K562 (cell line): ENCODE measurements around the gene SEMA3G. TPM values are rescaled to one million over a fixed set of nuclear protein-coding genes. Genes with fewer than 3 reads are reported as not detected.

Experiments
- ATAC-seq: fragments of 200-7000 bp; cut with Tn5 transposase; 3 replicates; pipeline ENCODE4 v1.9.1; 2020; ENCODE audit warnings: moderate library complexity
- BruUV-seq: library from RNA; stranded (reverse); fragments of 400-500 nt; replicated peaks from 2 replicates; lab custom pipeline; 2021; lab: Mats Ljungman, UMichigan
- CTCF ChIA-PET: fragments of 300-600 bp; formaldehyde crosslinking; extraction: SDS; loops from one replicate; lab custom pipeline; 2021; ENCODE audit warnings: low intra/inter-chr PET ratio; lab: Yijun Ruan, JAX
- POLR2A ChIA-PET: fragments of 300-600, 350-650 bp; sonication (Branson Sonifier 250); formaldehyde crosslinking; extraction: SDS; loops from one replicate; lab custom pipeline; 2021; ENCODE audit warnings: antibody characterized with exemption, inconsistent platforms; lab: Yijun Ruan, JAX
- DNase-seq, 4 experiments: peaks; one replicate each; pipeline versions ENCODE4 v3.0.0 to v3.0.0-alpha.2; 2011 to 2018; ENCODE audit warnings: low spot score in 3 of 4, mixed read lengths in 3 of 4; ENCODE audit errors: extremely low read depth in 1 of 4
- FAIRE-seq: peaks from 2 replicates; lab custom pipeline; 2011; peaks lifted over from hg19 to GRCh38; lab: Jason Lieb, UNC
- H2AFZ ChIP-seq: 2 replicates; pipeline ENCODE4 v1.6.0; 2011; ENCODE audit warnings: low read depth, low read length, control low read depth, inconsistent platforms
- H3K27ac ChIP-seq: fragments of 200-600 bp; 3 replicates; pipeline ENCODE4 v1.8.0; 2011; ENCODE audit warnings: low read depth, mild to moderate bottlenecking, control low read depth, inconsistent platforms, low read length, moderate library complexity, mixed read lengths; ENCODE audit errors: extremely low read depth
- H3K27me3 ChIP-seq, 2 experiments: fragments of 300-600 bp in 1 of 2; 2 replicates in 1 of 2; 3 replicates in 1 of 2; pipeline versions ENCODE4 v1.6.0 to v1.8.0; 2011; ENCODE audit warnings: inconsistent platforms in 2 of 2, low read length in 2 of 2, mild to moderate bottlenecking in 1 of 2, mixed read lengths in 1 of 2, moderate library complexity in 1 of 2; ENCODE audit not compliant: control insufficient read depth in 2 of 2, insufficient read depth in 2 of 2
- H3K36me3 ChIP-seq: fragments of 300-600 bp; 3 replicates; pipeline ENCODE4 v1.8.0; 2011; ENCODE audit warnings: mild to moderate bottlenecking, low read length, inconsistent platforms; ENCODE audit not compliant: control insufficient read depth, insufficient read depth
- H3K4me1 ChIP-seq, 2 experiments: fragments of 200-600 bp in 1 of 2; replicated peaks in 1 of 2; 2 replicates in 1 of 2; 3 replicates in 1 of 2; pipeline versions ENCODE4 v1.5.1 to v1.8.0; 2011; ENCODE audit warnings: inconsistent platforms in 2 of 2, low read length in 2 of 2, mild to moderate bottlenecking in 1 of 2, mixed read lengths in 1 of 2, moderate library complexity in 1 of 2; ENCODE audit not compliant: control insufficient read depth in 2 of 2, insufficient read depth in 2 of 2
- H3K4me2 ChIP-seq: 2 replicates; pipeline ENCODE4 v1.6.1; 2011; ENCODE audit warnings: low read length, control low read depth, inconsistent platforms, mixed read lengths; ENCODE audit not compliant: insufficient read depth
- H3K4me3 ChIP-seq: fragments of 200-600 bp; sonication (generic), shearing (Covaris generic); 2 replicates; pipeline ENCODE4 v1.5.1; 2016; ENCODE audit warnings: control low read depth, inconsistent platforms
- H3K79me2 ChIP-seq: fragments of 200-600 bp; 3 replicates; pipeline ENCODE4 v1.8.0; 2011; ENCODE audit warnings: low read length, inconsistent platforms; ENCODE audit not compliant: control insufficient read depth, insufficient read depth
- H3K9ac ChIP-seq, 2 experiments: 2 replicates each; pipeline versions ENCODE4 v1.6.0 to v1.6.1; 2011; ENCODE audit warnings: low read depth in 2 of 2, low read length in 2 of 2, control low read depth in 1 of 2, inconsistent platforms in 1 of 2, mild to moderate bottlenecking in 1 of 2, mixed read lengths in 1 of 2; ENCODE audit not compliant: insufficient read depth in 1 of 2
- H3K9me1 ChIP-seq: one replicate; pipeline ENCODE4 v1.6.0; 2011; ENCODE audit warnings: inconsistent platforms, mild to moderate bottlenecking, low read length, moderate library complexity; ENCODE audit not compliant: control insufficient read depth, insufficient read depth
- H3K9me3 ChIP-seq: replicated peaks from 2 replicates; pipeline ENCODE4 v1.5.1; 2011; ENCODE audit warnings: low read depth, low read length, inconsistent platforms; ENCODE audit not compliant: control insufficient read depth, insufficient read depth
- H4K20me1 ChIP-seq: replicated peaks from 2 replicates; pipeline ENCODE4 v1.6.1; 2011; ENCODE audit warnings: low read length, inconsistent platforms, mixed read lengths; ENCODE audit not compliant: control insufficient read depth, insufficient read depth
- CUX1 ChIP-seq: fragments of 200-800 bp; sonication (Bioruptor generic); IDR thresholded peaks from 2 replicates; pipeline ENCODE4 v1.6.1; 2016; ENCODE audit warnings: missing genetic modification characterization, missing compliant biosample characterization
- ZBTB2 ChIP-seq: fragments of 450-650 bp; IDR thresholded peaks from 2 replicates; pipeline ENCODE4 v1.6.1; 2016; ENCODE audit warnings: antibody characterized with exemption
- WGBS: fragments of 100-300 bp; shearing (Covaris generic); methylation state at CpG from one replicate; pipeline ENCODE4 v1.1.6; 2016; ENCODE audit warnings: low coverage, mixed read lengths; ENCODE audit not compliant: insufficient coverage; ENCODE audit errors: missing lambda C conversion rate; 5-methylcytosine and 5-hydroxymethylcytosine counted together
- in situ Hi-C: fragments of 300-500 bp; cut with MboI; formaldehyde crosslinking; loops from 4 replicates; pipeline ENCODE4 v1.15.0; 2018; ENCODE audit warnings: inconsistent platforms, mixed read lengths
- intact Hi-C: fragments of 100-400 bp; cut with micrococcal nuclease; formaldehyde crosslinking; loops from 2 replicates; pipeline ENCODE4 v1.14.2; 2022
- polyA plus RNA-seq, 8 experiments: library from polyadenylated mRNA; depleted of rRNA in 4 of 8; stranded (reverse) in 5 of 8; unstranded in 3 of 8; fragments of >200 nt; fragmentation: Nextera tagmentation in 2 of 8; fragmentation: Illumina TruSeq in 1 of 8; extraction: Ambion mirVana in 2 of 8; extraction: Trizol in 1 of 8; gene quantifications; 2 replicates each; pipeline versions ENCODE4 v1.2.1 to v1.2.3, GENCODE V29; 2011 to 2014; ENCODE audit warnings: inconsistent platforms in 1 of 8, missing spikeins in 1 of 8
- total RNA-seq, 7 experiments: library from RNA; depleted of rRNA in 6 of 7; stranded (reverse); fragments of >200 nt in 6 of 7; fragmentation: Illumina TruSeq in 2 of 7; extraction: Trizol in 2 of 7; gene quantifications; 2 replicates each; pipeline versions ENCODE4 v1.2.1 to v1.2.3, GENCODE V29; 2011 to 2021; ENCODE audit warnings: low replicate concordance in 1 of 7

SEMA3G gene
- total and polyA plus RNA-seq, 9 of the 15 experiments (the other 6 are each of a cell fraction or from before 2014, with no cell fraction given) = 0.04 to 0.07 (median 0.05) TPM; not detected in 6

GRCh38 chr3:52443791-52444687 lies 864 bp downstream of the SEMA3G start:
- BruUV-seq = no TSS peak
- no peaks in the 10 kb centered on the region for H3K9me3 ChIP-seq
- H3K27ac ChIP-seq = no peak overlapping the region
- FAIRE-seq (no peak), ATAC-seq (no peak), DNase-seq (no peak)
- H3K4me1 ChIP-seq = peaks cover 0 to 26% of the 10 kb centered on the region in 2 experiments; a peak in 2 of 5 replicates
- H3K9ac ChIP-seq = no peak overlapping the region; a peak in 1 of 4 replicates
- H2AFZ ChIP-seq = peak overlapping the region; percentile 23; the same call in 1 of the 2 replicates
- H3K36me3 ChIP-seq = no peaks in the 10 kb centered on the region
- CTCF ChIA-PET = interaction anchor here (1.8 kb wide), 1 partner anchor 15 kb away, joined by 8 read pairs; no protein-coding TSS in a partner anchor
- no peaks in the 10 kb centered on the region for H3K79me2 ChIP-seq
- POLR2A ChIA-PET = interaction anchor here (0.5 to 0.7 kb wide), 2 partner anchors 113 to 210 kb away, joined by 3 to 4 read pairs; no protein-coding TSS in a partner anchor
- no peaks in the 10 kb centered on the region for H3K9me1 ChIP-seq
- H3K27me3 ChIP-seq = peaks cover 0 to 4% of the 10 kb centered on the region in 2 experiments; a peak in 1 of 5 replicates
- in situ Hi-C loops = loop anchor here (10.0 kb wide), 1 partner anchor 149 kb away; no protein-coding TSS in a partner anchor
- H4K20me1 ChIP-seq = no peaks in the 10 kb centered on the region
- intact Hi-C loops = no loop called here
- TF ChIP-seq CUX1 (CRISPR knock-in tag) = no peak
- TF ChIP-seq ZBTB2 = no peak
- no peak overlapping the region for H3K4me2 ChIP-seq
- H3K4me3 ChIP-seq = no peak overlapping the region
- WGBS = 43% methylated on average over 18 of the region's 25 CpGs
